Thoracic aorta (tissue), 2 donors: ENCODE data around the gene ADAMTSL1. TPM values are rescaled to one million over a fixed set of nuclear protein-coding genes. Genes with fewer than 3 reads are reported as not detected.
A peak's percentile ranks its signal among the peaks of the same experiment; 100 is the strongest.

Experiments used
- ATAC-seq: fragments of 150-250 bp; one replicate; pipeline ENCODE4 v1.8.0; 2017; ENCODE audit warnings: low read depth; ENCODE audit not compliant: insufficient number of reproducible peaks, low FRiP score
- DNase-seq: peaks from one replicate; pipeline ENCODE4 v3.0.0-alpha.2; 2020; ENCODE audit warnings: low spot score
- H3K27ac ChIP-seq, 2 donors: fragments of 200-600 bp; sonication (generic); 1 replicate in 1 of 2; 2 replicates in 1 of 2; pipeline ENCODE4 v1.5.1; 2016; ENCODE audit warnings: mild to moderate bottlenecking in 2 of 2, moderate library complexity in 2 of 2
- H3K27me3 ChIP-seq: fragments of 200-600 bp; sonication (generic); replicated peaks from 2 replicates; pipeline ENCODE4 v1.6.0; 2016; ENCODE audit warnings: mild to moderate bottlenecking; ENCODE audit not compliant: insufficient read depth
- H3K36me3 ChIP-seq: fragments of 200-600 bp; sonication (generic); one replicate; pipeline ENCODE4 v1.5.1; 2016
- H3K4me1 ChIP-seq, 2 donors: fragments of 200-600 bp; sonication (generic); 1 replicate in 1 of 2; 2 replicates in 1 of 2; pipeline versions ENCODE4 v1.5.1 to v1.6.0; 2016; ENCODE audit warnings: low read depth in 2 of 2, mild to moderate bottlenecking in 1 of 2; ENCODE audit not compliant: control insufficient read depth in 1 of 2
- H3K4me3 ChIP-seq: fragments of 200-600 bp; sonication (generic); 2 replicates; pipeline ENCODE4 v1.5.1; 2016; ENCODE audit warnings: mild to moderate bottlenecking
- H3K9me3 ChIP-seq: fragments of 200-600 bp; sonication (generic); 2 replicates; pipeline ENCODE4 v1.5.1; 2016
- total RNA-seq, 2 donors: library from RNA; depleted of rRNA; stranded (reverse); fragments of >200 nt; gene quantifications; one replicate each; pipeline versions ENCODE4 v1.1.0 to v1.2.3, GENCODE V29; 2016
- TF ChIP-seq, protein P1 (sequence below): fragments of 200-600 bp; sonication (generic); IDR thresholded peaks from one replicate; pipeline ENCODE4 v1.5.1; 2019; ENCODE audit warnings: antibody characterized with exemption

The ADAMTSL1 gene
- total RNA-seq, 2 donors from 2014 or later = 61.4 to 75.5 TPM

GRCh38 chr9:18548456-18548855, 74.5 kb downstream of the ADAMTSL1 start:
- Histone ChIP-seq H3K27ac (no peak overlapping the region), H3K36me3 (no peaks in the 10 kb centered on the region), H3K4me1 (peaks cover 0 to 18% of the 10 kb centered on the region in 2 donors), H3K27me3 (no peaks in the 10 kb centered on the region), H3K9me3 (no peaks in the 10 kb centered on the region), H3K4me3 (no peak overlapping the region)
- no peak for ATAC-seq
- TF ChIP-seq, protein P1, sequence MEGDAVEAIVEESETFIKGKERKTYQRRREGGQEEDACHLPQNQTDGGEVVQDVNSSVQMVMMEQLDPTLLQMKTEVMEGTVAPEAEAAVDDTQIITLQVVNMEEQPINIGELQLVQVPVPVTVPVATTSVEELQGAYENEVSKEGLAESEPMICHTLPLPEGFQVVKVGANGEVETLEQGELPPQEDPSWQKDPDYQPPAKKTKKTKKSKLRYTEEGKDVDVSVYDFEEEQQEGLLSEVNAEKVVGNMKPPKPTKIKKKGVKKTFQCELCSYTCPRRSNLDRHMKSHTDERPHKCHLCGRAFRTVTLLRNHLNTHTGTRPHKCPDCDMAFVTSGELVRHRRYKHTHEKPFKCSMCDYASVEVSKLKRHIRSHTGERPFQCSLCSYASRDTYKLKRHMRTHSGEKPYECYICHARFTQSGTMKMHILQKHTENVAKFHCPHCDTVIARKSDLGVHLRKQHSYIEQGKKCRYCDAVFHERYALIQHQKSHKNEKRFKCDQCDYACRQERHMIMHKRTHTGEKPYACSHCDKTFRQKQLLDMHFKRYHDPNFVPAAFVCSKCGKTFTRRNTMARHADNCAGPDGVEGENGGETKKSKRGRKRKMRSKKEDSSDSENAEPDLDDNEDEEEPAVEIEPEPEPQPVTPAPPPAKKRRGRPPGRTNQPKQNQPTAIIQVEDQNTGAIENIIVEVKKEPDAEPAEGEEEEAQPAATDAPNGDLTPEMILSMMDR = no peak
- no peak for DNase-seq

DNA sequence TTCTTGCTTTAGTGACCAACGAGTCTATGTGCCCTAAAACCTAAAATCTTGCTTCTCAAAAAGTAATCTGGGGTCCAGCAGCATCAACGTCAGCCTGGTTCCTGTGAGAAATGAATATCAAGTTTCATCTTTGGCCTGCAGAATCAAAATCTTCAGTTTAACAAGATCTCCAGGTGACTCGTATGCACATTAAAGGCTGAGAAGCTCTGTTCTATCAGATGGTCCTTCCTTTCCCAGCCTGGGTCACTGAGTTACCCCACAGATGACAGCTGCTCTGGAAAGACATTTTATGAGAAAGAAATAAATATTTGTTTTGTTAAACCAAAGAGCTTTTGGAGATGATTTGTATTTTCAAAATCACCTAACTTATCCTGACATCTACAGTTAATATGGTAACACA, 75.8 kb downstream of the ADAMTSL1 start:
- no peak for DNase-seq
- TF ChIP-seq, protein P1 = no peak
- Histone ChIP-seq H3K27ac (no peak overlapping the region), H3K4me1 (peaks cover 0 to 9% of the 10 kb centered on the region in 2 donors), H3K36me3 (no peaks in the 10 kb centered on the region), H3K27me3 (no peaks in the 10 kb centered on the region), H3K4me3 (no peak overlapping the region), H3K9me3 (no peaks in the 10 kb centered on the region)
- no peak for ATAC-seq

GRCh38 chr9:18550286-18550685, 76.3 kb downstream of the ADAMTSL1 start:
- TF ChIP-seq, protein P1 = no peak
- no peak for ATAC-seq

DNA sequence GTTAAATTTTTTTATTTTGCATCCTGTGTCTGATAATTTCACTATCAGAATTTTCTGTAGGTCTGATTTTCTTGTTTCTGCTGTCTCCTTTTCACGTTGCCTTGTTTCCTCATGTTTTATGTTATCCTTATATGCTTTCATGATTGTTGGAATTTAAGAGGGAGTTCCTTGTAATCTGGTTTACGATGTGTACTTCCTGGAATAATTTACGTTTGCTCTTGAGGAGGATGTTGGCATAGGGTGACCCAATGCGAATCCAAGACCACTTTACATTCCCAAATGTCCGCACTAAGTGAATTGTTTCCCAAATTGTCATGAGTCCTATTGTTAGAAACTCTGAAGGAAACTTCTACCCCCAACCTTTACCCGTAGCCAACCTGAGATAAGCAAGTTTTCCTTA, 80.3 kb downstream of the ADAMTSL1 start:
- H3K4me3 ChIP-seq = no peak overlapping the region
- DNase-seq (no peak), ATAC-seq (no peak)
- H3K4me1 ChIP-seq = peaks cover 19 to 29% of the 10 kb centered on the region in 2 donors
- H3K9me3 ChIP-seq = no peaks in the 10 kb centered on the region
- TF ChIP-seq, protein P1 = no peak
- H3K27ac ChIP-seq = no peak overlapping the region
- no peaks in the 10 kb centered on the region for H3K27me3 ChIP-seq
- H3K36me3 ChIP-seq = no peaks in the 10 kb centered on the region

More at GRCh38 chr9:18550286-18550685, 76.3 kb downstream of the ADAMTSL1 start:
- H3K36me3 ChIP-seq = no peaks in the 10 kb centered on the region
- no peak overlapping the region for H3K27ac ChIP-seq
- DNase-seq = no peak
- H3K9me3 ChIP-seq = no peaks in the 10 kb centered on the region
- H3K4me3 ChIP-seq = no peak overlapping the region
- peaks cover under 1 to 14% of the 10 kb centered on the region in 2 donors for H3K4me1 ChIP-seq
- H3K27me3 ChIP-seq = no peaks in the 10 kb centered on the region

DNA sequence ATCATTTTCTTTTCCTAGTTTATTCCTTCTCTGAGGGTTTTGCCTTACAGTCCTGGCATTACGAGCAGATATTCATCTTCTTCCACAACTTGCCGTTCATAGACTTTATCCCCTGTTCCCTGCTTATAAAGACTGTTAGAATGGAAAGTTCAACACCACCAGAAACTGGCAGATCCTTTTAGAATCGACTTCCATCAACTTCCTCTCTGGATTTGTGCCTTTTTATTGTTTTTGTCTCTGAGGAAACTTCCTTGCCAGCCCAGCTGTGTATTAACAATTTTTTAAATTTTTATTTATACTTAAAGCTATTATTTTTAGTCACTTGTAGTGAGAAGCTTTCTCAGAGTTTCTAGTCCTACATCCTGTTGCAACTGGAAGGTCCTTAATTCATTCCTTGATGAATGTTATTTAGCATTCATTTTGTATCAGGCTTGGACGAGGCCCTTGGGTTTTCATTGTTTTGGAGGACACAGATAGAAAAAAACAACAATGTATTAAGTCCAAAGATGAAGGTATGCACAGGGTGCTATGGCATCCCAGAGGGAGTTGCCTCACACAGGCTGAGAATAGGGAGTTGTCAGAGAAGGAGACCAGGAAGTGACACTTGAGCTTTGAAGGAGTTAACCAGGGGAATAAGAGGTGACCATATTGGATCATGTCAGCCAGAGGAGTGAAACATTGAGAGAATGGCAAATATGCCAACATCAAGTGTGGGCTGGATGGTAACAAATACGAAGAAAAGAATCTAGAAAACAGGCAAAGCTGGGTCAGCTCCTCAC, 81.3 kb downstream of the ADAMTSL1 start:
- Histone ChIP-seq H3K4me1 (peaks cover 19 to 29% of the 10 kb centered on the region in 2 donors), H3K27ac (peak overlapping the region; percentile 5 to 70), H3K36me3 (no peaks in the 10 kb centered on the region), H3K4me3 (no peak overlapping the region), H3K27me3 (no peaks in the 10 kb centered on the region), H3K9me3 (no peaks in the 10 kb centered on the region)
- peak; percentile 20 for ATAC-seq
- DNase-seq = no peak
- TF ChIP-seq, protein P1 = no peak
